ENCODE data around the gene EDNRB. TPM values are rescaled to one million over a fixed set of nuclear protein-coding genes. Genes with fewer than 3 reads are reported as not detected.
"Not testable (repeated sequence)": the region's sequence is repeated elsewhere in the genome, so short reads cannot be mapped to it uniquely, and the experiment has no call there.

Gene EDNRB
- total RNA-seq, 2 experiments from 2014 or later, result not detected

- Mint-ChIP-seq H3K4me3 (no peak overlapping the region), H3K9me3 (no peaks in the 10 kb centered on the region), H3K27ac (no peak overlapping the region), H3K4me1 (ENCODE audit: low read depth) (no peaks in the 10 kb centered on the region), H3K27me3 (ENCODE audit: low read depth) (peaks cover 6% of the 10 kb centered on the region), H3K36me3 (ENCODE audit: low read depth) (no peaks in the 10 kb centered on the region)
- no peak for DNase-seq
- intact Hi-C loops (cut with micrococcal nuclease), result no loop called here
- CTCF ChIA-PET, result no interaction called here
Observed at GRCh38 chr13:77860507-77860981, 58.1 kb downstream of the EDNRB start.

- peaks cover 6% of the 10 kb centered on the region for H3K27me3 Mint-ChIP-seq (ENCODE audit: low read depth)
- no peak for DNase-seq
- intact Hi-C loops (cut with micrococcal nuclease), result no loop called here
- no peaks in the 10 kb centered on the region for H3K36me3 Mint-ChIP-seq (ENCODE audit: low read depth)
- H3K4me1 Mint-ChIP-seq (ENCODE audit: low read depth), result no peaks in the 10 kb centered on the region
- CTCF ChIA-PET, result interaction anchor here (0.7 kb wide), 1 partner anchor 28 kb away, joined by 3 read pairs; no protein-coding TSS in a partner anchor
- H3K27ac Mint-ChIP-seq, result no peak overlapping the region
- no peaks in the 10 kb centered on the region for H3K9me3 Mint-ChIP-seq
- no peak overlapping the region for H3K4me3 Mint-ChIP-seq
Observed at GRCh38 chr13:77859450-77859849, 59.2 kb downstream of the EDNRB start.

GRCh38 chr13:77857531-77858209 lies 61.0 kb downstream of the EDNRB start:
- no peak for DNase-seq
- H3K27me3 Mint-ChIP-seq (ENCODE audit: low read depth), result peaks cover 6% of the 10 kb centered on the region
- intact Hi-C loops (cut with micrococcal nuclease), result no loop called here
- CTCF ChIA-PET, result interaction anchor here (1.0 kb wide), 1 partner anchor 48 kb away, joined by 8 read pairs; no protein-coding TSS in a partner anchor
- no peak overlapping the region for H3K4me3 Mint-ChIP-seq
- H3K36me3 Mint-ChIP-seq (ENCODE audit: low read depth), result no peaks in the 10 kb centered on the region
- no peaks in the 10 kb centered on the region for H3K9me3 Mint-ChIP-seq
- no peak overlapping the region for H3K27ac Mint-ChIP-seq
- no peaks in the 10 kb centered on the region for H3K4me1 Mint-ChIP-seq (ENCODE audit: low read depth)

- H3K4me1 Mint-ChIP-seq (ENCODE audit: low read depth), result no peaks in the 10 kb centered on the region
- H3K9me3 Mint-ChIP-seq, result peaks cover 3% of the 10 kb centered on the region
- intact Hi-C loops (cut with micrococcal nuclease), result no loop called here
- H3K27ac Mint-ChIP-seq, result no peak overlapping the region
- CTCF ChIA-PET, result no interaction called here
- no peak overlapping the region for H3K4me3 Mint-ChIP-seq
- no peaks in the 10 kb centered on the region for H3K27me3 Mint-ChIP-seq (ENCODE audit: low read depth)
- no peaks in the 10 kb centered on the region for H3K36me3 Mint-ChIP-seq (ENCODE audit: low read depth)
- DNase-seq, result no peak
Observed at GRCh38 chr13:77853703-77854102, 64.9 kb downstream of the EDNRB start.

- H3K4me3 Mint-ChIP-seq; DNase-seq; H3K4me1 Mint-ChIP-seq (ENCODE audit: low read depth); CTCF ChIA-PET; H3K27ac Mint-ChIP-seq; intact Hi-C loops (cut with micrococcal nuclease); H3K9me3 Mint-ChIP-seq; H3K36me3 Mint-ChIP-seq (ENCODE audit: low read depth); H3K27me3 Mint-ChIP-seq (ENCODE audit: low read depth): not testable (repeated sequence)
Observed at GRCh38 chr13:77848050-77848449, 70.6 kb downstream of the EDNRB start.

GRCh38 chr13:77846173-77846572 lies 72.5 kb downstream of the EDNRB start:
- CTCF ChIA-PET, result no interaction called here
- Mint-ChIP-seq H3K9me3 (no peaks in the 10 kb centered on the region), H3K36me3 (ENCODE audit: low read depth) (no peaks in the 10 kb centered on the region), H3K4me1 (ENCODE audit: low read depth) (no peaks in the 10 kb centered on the region), H3K4me3 (no peak overlapping the region), H3K27me3 (ENCODE audit: low read depth) (no peaks in the 10 kb centered on the region), H3K27ac (no peak overlapping the region)
- DNase-seq, result no peak
- intact Hi-C loops (cut with micrococcal nuclease), result no loop called here

Other genes starting within 250 kb of the EDNRB start
- 10 to 100 TPM; 18.0 to 21.7 TPM for gene SLAIN1, start 221.1 kb downstream of the EDNRB start, total RNA-seq